Right renal cortex interstitium (tissue), 3 donors: ENCODE measurements around the gene ADAMTS2. TPM values are rescaled to one million over a fixed set of nuclear protein-coding genes. Genes with fewer than 3 reads are reported as not detected.
A peak's percentile ranks its signal among the peaks of the same experiment; 100 is the strongest.

ENCODE experiments used
- DNase-seq, 3 donors: peaks; one replicate each; pipeline ENCODE4 v3.0.0-alpha.2; 2013; ENCODE audit warnings: low read depth in 3 of 3, low spot score in 2 of 3
- polyA plus RNA-seq, 3 donors: library from polyadenylated mRNA; unstranded; fragments of 120-200 nt; gene quantifications; one replicate each; pipeline ENCODE4 v1.2.1, GENCODE V29; 2013; ENCODE audit not compliant: insufficient read length in 3 of 3

The ADAMTS2 gene
- polyA plus RNA-seq, 3 donors = 9.4 to 9.6 (median 9.4) TPM

DNA sequence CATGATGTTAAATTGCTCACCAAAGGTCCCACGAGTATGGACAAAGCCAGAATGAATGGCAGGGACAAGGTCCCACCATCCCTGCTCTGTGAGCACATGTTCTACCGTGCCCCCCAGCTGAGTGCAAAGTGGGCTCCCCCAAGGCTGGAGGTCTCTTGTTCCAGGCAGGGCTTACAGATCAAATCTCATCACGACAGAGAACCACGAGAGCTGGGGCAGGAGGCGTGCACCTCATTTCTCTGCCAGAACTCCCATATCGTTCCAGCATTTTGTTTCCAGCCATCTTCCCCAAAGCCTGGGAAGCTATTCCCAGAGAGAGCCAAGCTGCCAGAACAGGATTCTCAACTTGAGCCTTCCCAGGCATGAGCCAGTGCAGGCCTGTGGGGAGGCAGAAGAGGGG lies 176.6 kb downstream of the ADAMTS2 start:
- DNase-seq = no peak

- no peak for DNase-seq
Measured at GRCh38 chr5:179167871-179168451, 177.3 kb downstream of the ADAMTS2 start.

DNA sequence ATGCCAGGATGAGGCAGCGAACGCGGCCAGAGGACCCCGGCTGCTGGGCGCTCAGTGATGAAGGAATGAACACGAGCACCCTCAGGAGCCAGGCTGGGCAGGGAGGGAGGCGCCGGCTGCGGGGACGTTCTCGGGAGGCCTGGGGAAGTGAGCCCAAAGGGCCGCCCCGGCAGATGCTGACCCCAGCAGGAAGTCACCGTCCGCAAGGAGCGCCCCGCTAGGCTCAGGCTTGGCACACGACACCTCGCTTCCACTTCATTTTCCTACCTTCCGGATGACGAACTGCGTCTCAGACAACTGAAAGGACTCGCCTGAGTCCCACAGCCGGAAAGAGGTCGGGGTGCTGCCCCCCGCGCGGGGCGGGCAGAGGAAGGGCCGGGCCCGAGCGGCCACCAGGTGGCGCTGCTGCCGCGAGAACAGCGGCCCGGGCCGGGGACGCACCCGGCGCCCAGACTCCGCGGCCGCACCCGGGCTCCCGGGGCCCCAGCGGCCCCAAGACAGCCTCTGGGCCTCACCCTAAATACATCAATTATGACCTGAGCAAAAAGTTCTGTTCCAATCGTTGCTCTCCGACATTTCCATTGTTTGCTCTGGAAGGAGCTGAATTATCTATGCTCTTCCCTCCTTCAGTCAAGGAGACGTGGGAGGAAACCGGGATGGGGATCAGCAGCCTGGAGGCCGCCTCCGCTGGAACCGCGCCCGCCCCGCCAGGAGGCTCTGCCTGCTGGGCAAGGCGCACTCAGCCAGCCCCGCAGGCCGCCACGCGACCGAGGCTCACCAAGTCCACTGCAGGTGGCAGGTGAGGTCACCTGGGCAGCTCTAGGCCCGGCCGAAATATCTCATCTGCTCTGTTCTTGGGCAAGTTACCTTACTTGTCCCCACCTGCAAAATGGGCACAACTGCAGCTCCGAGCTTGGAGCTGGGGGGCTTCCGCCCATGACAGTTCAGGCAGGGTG lies 178.1 kb downstream of the ADAMTS2 start:
- DNase-seq = peak; percentile 38 to 45 (median 44)

GRCh38 chr5:179166171-179166885 lies 178.9 kb downstream of the ADAMTS2 start:
- no peak for DNase-seq

DNA sequence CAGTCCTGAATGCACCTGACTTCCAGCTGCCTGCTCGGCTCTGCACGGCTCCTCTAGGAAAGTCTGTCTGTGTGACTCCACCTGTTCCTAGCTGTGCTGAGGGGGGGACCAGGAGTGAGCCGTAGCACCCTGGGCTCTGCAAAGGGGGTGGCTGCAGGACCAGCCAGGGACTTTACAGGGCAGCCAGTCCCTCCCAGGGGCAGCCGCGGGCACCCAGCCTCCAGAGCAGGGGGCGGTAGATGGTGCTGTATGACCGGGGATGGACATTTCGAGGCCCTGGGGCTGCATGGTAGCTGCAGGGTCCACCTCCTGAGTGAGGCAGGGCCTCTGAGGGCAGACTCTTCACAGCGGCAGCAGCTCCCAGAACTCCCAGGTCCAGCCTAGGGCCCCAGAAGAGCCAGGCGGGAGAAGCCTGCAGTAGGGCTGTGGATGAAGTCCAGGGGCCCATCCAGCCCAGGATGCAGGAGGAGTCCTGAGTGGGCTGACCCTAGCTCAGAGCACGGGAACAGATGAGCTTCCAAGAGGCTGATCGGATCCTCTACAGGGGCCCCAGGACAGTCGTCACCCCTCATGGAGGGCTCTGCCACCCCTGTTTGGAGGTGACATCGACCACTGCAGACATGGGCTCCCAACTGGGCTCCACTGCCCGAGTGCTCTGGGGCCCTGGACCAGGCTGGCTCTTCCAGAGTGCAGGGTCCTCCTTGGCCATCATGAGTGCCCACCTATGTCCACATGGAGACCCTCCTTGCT lies 179.7 kb downstream of the ADAMTS2 start:
- DNase-seq = no peak

DNA sequence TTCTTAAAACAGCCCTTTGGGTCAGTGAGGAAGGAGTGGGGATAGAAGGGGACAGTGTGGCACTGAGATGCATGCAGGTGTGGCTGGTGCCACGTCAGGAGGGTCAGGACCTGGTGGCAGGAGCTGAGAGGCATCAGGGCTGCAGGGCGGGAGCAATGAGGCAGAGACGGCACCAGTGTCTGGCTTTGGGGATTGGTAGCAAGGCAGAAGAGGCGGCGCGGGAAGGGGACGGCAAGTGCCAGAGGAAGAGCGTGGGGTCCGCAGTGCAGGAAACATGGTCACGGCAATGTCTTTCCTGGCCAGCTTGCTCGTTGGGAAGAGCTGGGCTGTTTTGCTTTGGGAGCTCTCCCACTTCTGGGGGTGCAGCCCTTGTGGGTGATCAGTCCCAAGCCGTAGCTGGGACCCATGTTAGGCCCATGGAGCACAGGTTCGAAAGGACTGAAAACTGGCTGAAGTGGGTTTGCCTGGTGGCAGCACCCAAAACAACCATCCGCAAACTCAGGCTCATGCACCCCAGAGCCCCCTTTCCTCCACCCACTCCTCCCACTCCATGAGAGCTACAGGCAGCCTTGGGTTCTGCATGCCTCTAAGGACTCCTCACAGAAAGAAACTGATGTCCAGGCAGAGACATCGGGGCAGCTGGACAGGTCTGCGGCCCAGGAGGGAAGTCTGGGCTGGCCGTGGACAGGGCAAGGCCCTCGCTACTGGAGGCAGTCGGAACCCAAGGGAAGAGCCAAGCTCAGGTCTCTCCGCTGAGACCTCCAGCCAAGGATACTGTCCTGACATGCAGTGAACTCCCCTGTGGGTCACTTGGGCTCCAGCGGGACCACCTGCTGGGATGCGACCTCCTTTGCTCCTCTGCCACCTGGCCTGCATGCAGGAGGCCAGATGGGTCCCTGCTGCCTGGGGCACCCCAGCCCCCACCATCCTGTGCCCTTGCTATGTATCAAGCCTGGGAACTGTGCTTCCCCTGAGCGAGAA lies 180.6 kb downstream of the ADAMTS2 start:
- DNase-seq = no peak

DNA sequence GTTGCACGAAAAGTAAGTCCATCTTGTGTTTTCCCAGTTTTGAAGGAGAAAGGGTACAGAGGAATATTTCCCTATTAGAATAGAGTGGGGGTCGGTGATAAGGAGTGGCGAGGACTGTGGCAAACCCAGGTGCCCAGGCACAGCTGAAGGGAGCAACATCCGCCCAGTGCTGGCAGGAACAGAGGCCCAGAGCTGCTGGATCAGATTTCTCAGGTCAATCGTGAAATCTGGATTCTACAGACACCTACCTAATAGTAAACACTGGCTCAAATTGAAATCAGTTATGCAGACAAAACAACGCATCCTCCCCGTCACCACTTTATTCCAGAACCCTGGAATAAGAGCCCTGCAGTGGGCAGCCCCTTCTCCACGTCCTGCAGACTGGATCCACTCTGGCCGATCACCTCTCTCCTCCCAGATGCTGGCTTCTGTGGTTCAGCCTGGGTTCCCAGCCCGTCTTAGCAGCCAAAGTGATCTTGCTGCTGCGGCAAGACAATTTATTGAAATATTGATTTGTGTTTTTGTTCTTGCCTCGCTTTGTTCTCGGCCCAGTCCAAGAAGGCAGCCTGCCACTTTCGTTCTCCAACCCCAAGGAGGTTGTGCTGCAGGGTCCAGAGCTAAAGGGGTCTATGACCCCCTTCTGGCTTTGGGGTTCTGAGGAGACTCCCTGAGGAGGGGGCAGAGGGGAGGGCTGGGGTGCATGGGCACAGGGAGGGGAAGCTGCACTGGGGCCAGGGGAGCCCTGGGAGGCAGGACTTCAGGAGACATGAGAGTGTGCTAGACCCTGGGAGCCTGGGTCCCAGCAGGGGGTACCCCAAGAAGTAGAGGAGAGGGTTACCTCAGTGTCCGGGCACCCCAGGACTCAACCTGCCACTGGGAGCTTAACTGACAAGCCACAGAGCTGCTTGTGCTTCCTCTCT lies 181.8 kb downstream of the ADAMTS2 start:
- DNase-seq = no peak

- DNase-seq = no peak
Measured at GRCh38 chr5:179162351-179163235, 182.7 kb downstream of the ADAMTS2 start.

- no peak for DNase-seq
Measured at GRCh38 chr5:179161901-179162300, 183.4 kb downstream of the ADAMTS2 start.

GRCh38 chr5:179160584-179160983 lies 184.7 kb downstream of the ADAMTS2 start:
- DNase-seq = no peak

DNA sequence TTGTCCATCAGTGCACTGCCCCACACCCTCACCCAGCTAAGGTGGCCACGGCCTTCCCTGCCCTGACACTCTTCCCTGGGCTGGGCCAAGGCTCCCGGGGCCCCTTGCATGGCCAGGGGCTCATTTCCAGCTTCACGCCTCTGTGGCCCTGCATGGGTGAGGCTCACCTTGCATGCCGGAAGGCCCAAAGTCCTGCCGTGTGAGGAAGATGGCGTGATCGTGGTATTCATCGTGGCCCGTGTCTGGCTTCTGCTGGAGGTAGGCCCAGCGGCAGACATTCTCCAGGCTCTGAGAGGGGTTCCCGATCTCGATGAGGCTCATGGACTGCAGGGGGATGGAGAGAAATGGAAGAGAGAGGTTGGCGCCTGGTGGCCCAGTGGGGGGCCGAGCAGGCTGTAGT lies 186.7 kb downstream of the ADAMTS2 start:
- no peak for DNase-seq

GRCh38 chr5:179154991-179155955 lies 190.0 kb downstream of the ADAMTS2 start:
- DNase-seq = no peak

DNA sequence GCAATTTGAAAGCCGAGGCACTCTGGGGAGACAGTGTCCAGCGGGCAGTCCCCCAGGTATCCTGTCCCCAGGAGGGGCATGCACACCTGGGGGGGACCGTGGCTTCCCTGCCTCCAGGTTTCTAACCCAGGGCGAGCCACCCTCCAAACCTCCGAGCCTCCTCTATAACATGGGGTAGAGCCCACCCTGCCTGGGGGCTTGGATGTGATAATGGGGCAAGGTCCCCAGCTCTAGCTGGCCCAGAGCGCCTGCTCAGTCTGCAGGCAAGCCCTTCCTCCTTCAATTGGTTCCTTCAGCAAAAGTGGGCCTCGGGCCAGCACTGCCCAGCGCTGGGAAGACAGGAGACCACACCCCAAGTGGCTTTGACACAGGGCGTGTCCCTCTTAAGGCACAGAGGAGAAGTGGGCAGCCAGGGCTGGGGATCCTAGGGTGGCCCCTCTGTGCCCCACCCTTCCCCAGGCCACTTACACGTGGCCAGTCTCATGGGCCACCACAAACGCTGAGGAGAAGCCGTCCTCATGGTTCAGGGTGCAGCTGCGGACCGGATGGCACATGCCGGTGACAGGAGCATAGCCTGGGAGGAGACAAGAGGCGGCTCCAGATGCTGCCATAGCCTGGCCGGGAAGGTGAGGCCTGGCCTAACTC lies 190.8 kb downstream of the ADAMTS2 start:
- no peak for DNase-seq

- no peak for DNase-seq
Measured at GRCh38 chr5:179153921-179154345, 191.3 kb downstream of the ADAMTS2 start.

DNA sequence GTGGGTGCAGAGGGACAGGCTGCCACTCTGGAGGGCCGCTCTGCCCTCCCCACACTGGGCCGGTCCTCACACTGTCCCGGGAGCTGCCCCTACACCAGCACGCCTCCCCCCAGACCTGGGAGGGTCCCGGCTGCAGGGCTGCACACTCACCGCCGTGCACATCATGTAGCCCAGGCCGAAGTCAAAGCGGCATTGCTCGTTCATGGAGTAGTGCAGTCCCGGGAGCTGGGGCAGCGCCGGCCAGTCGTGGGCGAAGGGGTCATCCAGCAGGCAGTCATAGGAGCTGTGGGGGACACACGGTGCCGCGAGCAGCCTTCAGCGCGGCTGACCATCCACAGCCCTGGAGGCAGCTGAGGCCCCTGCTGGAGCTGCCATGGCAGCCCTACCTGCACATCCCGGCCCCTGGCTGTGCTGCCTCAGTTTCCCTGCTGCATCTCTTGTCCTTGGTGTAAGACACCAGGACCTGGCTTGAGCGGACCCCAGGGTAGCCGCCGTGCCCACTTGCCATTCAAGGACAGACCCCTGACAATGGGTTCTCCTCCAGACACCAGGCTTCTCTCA lies 191.8 kb downstream of the ADAMTS2 start:
- DNase-seq = no peak
